HG02884 (cell line): Measurements from ENCODE around the gene KATNBL1.
A peak's percentile ranks its signal among the peaks of the same experiment; 100 is the strongest.
"Not testable (repeated sequence)": the region's sequence is repeated elsewhere in the genome, so short reads cannot be mapped to it uniquely, and the experiment has no call there.

Experiments used
- ATAC-seq: cut with Tn5 transposase; IDR thresholded peaks from one replicate; pipeline ENCODE4 v1.9.1; 2021; ENCODE audit warnings: mild to moderate bottlenecking, moderate library complexity; ENCODE audit not compliant: unreplicated experiment

The KATNBL1 gene

DNA sequence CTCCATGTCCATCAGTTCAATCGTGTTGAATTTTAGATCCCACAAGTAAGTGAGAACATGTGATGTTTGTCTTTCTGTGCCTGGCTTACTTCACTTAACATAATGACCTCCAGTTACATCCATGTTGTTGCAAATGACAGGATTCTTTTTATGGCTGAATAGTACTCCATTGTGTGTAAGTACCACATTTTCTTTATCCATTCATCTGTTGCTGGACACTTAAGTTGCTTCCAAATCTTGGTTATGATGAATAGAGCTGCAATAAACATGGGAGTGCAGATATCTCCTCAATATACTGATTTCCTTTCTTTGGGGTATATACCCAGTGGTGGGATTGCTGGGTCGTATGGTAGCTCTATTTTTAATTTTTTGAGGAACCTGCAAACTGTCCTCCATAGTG lies 89.5 kb downstream of the KATNBL1 start:
- not testable (repeated sequence) for ATAC-seq

DNA sequence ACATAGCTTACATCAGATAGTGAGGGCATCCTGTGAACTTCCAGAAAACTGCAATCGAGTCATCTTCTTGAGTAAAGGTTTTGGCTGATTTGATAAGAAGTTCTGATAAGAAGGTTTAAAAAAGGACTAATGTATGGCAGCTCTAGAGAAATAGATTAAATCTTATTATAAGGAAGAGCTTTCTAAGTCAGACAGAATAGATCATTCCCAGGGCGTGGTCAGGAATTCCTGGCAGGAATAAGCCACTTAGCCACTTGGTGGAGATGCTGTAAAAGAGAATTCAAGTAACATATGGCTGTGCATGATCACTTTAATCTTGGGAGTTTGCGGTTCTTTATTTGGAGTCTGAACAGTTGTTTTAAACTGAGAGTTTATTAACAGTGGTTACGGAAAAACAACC lies 90.6 kb downstream of the KATNBL1 start:
- no peak for ATAC-seq

DNA sequence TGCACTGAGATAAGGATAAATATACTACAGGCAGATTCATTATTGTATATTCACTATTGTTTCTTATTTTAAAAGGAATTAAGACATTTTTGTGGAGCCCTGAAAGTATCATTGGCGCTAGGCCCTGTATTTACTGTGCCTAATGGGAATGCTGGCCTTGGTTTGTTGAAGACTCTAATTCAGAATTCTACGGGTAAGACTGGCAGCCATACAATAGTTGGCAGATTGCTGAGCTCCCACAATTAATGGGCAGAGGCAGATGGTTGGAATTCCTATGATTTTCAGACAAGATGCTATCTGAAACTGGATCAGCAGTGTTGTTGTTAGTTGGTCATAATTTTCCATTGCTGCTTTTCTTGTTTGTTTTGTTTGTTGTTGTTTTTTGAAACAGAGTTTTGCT lies 93.3 kb downstream of the KATNBL1 start:
- no peak for ATAC-seq

DNA sequence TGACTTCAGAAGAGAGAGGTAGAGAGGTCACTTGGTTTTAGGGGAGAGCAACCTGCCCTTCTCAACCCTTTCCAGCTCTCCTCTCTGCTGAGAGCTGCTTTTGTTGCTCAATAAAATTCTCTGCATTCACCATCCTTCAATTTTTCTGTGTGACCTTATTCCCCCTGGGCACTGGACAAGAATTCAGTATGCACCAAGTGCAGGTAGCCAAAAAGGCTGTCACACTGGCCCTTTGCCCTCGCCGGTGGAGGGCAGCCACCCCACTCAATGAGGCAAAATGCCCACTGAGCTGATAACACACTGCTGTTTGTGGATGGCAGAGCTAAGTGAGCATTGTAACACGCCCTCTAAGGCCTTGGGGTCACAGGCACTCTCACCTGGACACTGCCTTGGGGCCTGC lies 95.2 kb downstream of the KATNBL1 start:
- no peak for ATAC-seq

DNA sequence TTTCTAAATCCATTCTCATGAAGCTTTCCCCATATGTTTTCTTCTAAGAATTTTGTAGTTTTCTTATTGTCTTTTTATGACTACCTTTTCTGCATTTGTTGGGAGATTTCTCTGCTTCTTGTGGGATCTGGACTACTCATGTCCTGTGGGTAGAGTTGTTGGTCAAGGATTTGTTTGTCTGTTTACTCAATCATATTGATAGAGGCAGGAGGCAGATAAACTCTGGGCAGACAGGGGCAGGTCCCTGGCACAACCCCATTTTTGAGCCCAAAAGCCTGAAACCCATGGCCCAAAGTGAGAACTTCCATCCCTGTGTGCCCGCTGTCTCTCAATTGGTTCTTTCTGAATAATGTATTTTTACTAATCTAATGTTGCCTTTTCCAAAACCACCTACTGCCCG lies 95.7 kb downstream of the KATNBL1 start:
- ATAC-seq = no peak

DNA sequence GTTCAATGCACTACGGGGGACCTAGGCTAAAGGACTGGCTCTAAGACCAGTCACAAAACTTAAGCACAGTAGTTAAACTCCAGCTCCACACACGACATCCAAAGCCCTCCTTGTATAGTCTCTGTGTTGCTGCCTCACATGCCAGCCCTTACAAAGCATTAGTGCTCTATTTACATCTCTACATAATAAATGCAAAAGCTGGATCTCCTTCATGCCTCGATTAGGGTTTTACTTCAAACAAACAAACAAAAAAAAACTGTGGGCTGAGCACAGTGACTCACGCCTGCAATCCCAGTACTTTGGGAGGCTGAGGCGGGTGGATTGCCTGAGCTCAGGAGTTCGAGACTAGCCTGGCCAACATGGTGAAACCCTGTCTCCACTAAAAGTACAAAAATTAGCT lies 98.4 kb downstream of the KATNBL1 start:
- ATAC-seq = no peak

DNA sequence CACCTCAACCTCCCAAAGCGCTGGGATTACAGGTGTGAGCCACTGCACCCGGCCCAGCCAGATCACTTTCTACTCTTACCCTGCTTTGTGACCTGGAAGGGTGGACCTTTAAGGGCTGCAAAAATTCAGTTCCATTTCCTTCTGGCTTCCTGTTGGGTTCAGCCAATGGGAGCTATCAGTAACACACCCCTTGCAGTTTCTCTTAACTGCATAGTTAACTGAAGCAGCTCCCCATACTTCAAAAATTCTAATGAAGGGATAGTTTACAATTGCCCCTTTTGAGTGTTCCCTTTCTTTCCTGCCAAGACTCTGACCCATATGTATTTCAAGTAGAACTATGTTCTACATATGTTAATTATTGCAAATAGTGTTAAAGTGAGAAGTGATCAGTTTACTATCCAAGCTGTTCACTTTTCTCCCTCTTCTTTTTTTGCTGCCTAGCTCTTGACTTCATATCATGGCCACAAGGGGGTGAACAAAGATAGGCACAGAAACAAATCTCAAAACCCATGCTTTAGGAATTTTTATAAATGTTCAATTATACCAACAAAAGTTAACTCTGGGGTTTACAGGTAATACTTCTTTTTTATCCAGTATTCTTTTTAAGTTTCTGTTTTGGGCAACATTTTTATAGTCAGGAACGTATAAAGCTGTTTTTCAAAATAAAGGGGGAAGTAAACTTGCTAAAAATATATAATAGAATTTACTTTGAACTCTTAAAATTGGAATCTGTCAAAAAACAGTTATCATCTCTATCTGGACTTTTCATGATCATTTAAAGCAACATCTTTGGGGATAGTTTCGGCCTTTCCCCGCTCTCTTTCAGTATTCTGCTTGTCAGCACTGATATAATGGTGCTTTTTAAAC lies 99.9 kb downstream of the KATNBL1 start:
- no peak for ATAC-seq

DNA sequence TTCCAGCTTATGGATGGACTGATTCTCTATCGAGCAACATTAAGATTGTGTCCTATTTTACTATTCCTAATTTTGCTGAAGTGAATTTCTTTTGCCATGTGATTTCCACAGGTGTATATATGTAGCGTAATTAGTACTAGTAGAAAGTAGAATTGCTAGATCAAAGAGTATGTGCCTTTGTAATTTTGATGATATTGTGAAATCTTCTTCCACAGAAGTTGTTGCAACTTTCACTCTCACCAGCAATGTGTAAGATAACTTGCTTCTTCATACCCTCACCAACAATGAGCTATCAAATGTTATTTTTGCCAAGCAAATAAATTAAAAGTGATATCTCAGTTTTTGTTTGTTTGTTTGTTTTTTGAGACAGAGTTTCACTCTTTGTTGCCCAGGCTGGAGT lies 102.6 kb downstream of the KATNBL1 start:
- no peak for ATAC-seq

DNA sequence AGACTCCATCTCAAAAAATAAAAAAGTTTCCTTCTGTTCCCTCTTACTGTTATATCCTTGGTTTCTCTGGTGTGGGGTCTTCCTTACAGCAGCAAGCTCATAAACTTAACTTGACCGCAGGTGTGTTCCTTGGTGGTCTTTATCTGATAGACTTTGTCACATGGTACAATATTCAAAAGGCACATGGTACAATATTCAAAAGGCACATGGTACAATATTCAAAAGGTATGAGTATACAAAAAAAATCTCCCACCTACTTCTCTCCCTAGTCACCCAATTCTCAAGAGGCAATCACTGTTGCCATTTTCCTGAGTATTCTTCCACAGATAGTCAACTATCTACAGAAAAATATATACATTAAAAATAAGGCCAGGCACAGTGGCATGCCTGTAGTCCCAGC lies 103.5 kb downstream of the KATNBL1 start:
- ATAC-seq = no peak

DNA sequence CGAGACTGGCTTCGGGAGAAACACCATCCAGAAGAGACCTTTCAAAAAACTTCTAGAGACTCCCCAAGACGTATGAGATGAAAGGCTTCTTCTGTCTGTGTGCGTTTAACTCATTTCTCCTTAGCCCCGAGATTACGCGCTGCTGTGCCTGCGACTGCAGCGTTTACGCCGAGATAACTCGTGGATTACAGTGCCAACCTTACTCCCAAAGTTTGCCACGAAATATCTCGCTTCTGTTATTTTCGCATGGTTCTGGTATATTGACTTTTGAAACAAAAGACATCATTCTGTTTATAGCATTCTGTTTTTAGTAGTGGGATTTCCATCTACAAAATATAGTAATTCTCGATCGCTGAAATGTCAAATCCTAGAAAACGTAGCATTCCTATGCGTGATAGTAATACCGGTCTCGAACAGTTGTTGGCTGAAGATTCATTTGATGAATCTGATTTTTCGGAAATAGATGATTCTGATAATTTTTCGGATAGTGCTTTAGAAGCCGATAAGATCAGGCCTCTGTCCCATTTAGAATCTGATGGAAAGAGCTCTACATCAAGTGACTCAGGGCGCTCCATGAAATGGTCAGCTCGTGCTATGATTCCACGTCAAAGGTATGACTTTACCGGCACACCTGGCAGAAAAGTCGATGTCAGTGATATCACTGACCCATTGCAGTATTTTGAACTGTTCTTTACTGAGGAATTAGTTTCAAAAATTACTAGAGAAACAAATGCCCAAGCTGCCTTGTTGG lies 107.5 kb downstream of the KATNBL1 start:
- no peak for ATAC-seq

DNA sequence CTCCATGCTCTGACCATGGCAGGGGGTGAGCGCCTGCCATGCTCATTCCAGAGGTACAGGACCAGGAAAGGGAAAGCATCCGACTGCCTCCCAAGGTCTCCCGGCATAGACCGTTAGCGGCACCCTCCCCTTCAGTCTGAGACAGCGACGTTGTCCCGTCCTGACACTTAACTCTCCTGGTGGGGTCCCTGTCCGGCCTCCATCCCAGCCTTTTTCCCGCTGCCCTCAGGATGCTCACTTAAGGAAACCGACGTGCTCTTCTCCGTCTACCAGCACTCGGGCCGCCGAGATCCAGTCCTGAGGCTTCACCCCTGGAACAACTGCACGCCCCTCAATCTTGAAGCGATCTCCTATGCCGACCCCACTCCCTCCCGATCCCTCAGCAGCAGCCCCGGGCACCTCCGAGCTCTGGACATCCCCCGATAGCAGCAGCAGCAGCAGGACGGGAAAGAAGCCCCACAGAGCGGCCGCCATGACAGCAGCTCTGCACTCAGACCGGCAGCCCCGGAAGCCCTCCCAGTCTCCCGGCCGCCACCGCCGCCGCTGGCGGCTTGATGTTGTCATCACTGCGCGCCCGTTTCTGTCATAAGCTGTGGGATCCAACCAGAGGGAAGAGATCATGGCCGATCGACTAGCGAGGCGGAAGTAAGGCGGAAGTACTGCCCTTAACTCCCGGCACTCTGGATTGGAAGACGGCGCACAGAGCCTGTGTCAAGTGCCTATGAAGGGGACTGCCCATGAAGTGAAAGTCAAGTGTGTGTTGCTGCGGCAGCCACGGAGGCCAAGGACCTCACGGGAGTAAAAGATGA lies 108.3 kb downstream of the KATNBL1 start, which contains the start of the genes EMC7 and PGBD4:
Gene EMC7, minus strand, starts transcription at position 497 of the 809 bp plus-strand sequence. Its CDS starts 23 bp downstream, at position 474.
Gene PGBD4, plus strand, starts transcription at position 718 of the 809 bp plus-strand sequence. CDS start 449 bp downstream, outside the sequence.
- peak; percentile 97 for ATAC-seq

DNA sequence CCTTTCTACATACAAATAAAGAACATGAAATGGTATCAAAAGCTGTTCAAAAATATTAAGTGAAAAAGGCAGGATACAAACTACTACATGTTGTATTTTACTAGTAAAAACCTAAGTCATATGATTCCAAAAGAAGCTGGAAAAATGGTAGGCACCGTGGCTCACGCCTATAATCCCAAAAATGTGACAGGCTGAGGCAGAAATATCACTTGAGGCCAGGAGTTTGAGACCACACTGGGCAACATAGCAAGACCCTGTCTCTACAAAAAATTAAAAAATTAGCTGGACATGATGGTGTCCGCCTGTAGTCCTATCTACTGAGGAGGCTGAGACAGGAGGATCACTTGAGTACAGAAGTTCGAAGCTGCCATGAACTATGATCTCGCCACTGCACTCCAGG lies 110.0 kb downstream of the KATNBL1 start:
- no peak for ATAC-seq
